Measurements from ENCODE around the gene PHACTR4. TPM values are rescaled to one million over a fixed set of nuclear protein-coding genes. Genes with fewer than 3 reads are reported as not detected.
"Not testable (repeated sequence)": the region's sequence is repeated elsewhere in the genome, so short reads cannot be mapped to it uniquely, and the experiment has no call there.

PHACTR4 gene
- total RNA-seq, 1 donor from 2014 or later: 67.5 TPM

DNA sequence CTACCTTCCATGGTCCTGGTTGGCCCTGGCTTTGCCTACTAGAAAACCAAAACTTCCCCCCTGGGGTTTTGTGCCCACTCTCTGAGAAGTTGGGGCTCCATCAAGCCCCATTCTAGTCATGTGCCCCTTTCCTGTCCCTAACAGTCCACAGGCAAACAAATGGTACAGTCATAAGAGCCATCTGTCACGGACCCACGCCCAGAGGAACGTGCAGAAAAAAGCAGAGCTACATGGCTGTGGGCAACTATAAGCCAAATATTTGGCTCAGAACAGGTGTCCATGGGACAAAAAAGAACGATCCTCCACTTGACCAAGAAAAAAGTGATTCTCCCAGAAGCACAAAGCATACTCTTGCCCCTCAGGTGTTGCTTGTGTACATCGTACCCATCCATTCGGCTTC, 168.7 kb downstream of the PHACTR4 start:
- H3K4me1 Mint-ChIP-seq: no peaks in the 10 kb centered on the region
- no peaks in the 10 kb centered on the region for H3K9me3 Mint-ChIP-seq
- no peaks in the 10 kb centered on the region for H3K27me3 Mint-ChIP-seq (ENCODE audit: low read depth)
- no peak for TF ChIP-seq CTCF (IDR thresholded peaks at IDR 0.05; ENCODE audit: unreplicated experiment)
- H3K27ac Mint-ChIP-seq: no peak overlapping the region
- H3K4me3 Mint-ChIP-seq: no peak overlapping the region
- no peak for DNase-seq (ENCODE audit: low spot score in 2 of 2, unreplicated experiment in 2 of 2)
- H3K36me3 Mint-ChIP-seq: peaks cover 12% of the 10 kb centered on the region

DNA sequence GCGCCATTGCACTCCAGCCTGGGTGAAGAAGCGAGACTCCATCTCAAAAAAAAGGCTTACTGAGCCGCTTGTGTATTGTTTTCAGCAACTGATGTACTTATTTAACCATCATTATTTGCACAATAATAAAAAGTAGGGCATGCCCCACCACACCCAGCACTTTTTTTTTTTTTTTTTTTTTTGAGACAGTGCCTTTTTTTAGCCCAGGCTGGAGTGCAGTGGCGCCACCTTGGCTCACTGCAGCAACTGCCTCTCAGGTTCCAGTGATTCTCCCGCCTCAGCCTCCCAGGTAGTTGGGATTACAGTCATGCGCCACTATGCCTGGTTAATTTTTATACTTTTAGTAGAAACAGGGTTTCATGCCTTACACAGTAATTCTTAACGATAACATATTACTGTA, 171.1 kb downstream of the PHACTR4 start:
- no peak for TF ChIP-seq CTCF (IDR thresholded peaks at IDR 0.05; ENCODE audit: unreplicated experiment)
- Mint-ChIP-seq H3K36me3 (peaks cover 6% of the 10 kb centered on the region), H3K9me3 (no peaks in the 10 kb centered on the region), H3K27me3 (ENCODE audit: low read depth) (no peaks in the 10 kb centered on the region), H3K27ac (no peak overlapping the region), H3K4me1 (no peaks in the 10 kb centered on the region), H3K4me3 (no peak overlapping the region)
- DNase-seq (ENCODE audit: low spot score in 2 of 2, unreplicated experiment in 2 of 2): no peak

- DNase-seq (ENCODE audit: low spot score in 2 of 2, unreplicated experiment in 2 of 2); H3K36me3 Mint-ChIP-seq; H3K4me1 Mint-ChIP-seq; H3K27ac Mint-ChIP-seq; H3K27me3 Mint-ChIP-seq (ENCODE audit: low read depth); H3K4me3 Mint-ChIP-seq; H3K9me3 Mint-ChIP-seq: not testable (repeated sequence)
These were observed 172.0 kb downstream of the PHACTR4 start for GRCh38 chr1:28541414-28542015.

DNA sequence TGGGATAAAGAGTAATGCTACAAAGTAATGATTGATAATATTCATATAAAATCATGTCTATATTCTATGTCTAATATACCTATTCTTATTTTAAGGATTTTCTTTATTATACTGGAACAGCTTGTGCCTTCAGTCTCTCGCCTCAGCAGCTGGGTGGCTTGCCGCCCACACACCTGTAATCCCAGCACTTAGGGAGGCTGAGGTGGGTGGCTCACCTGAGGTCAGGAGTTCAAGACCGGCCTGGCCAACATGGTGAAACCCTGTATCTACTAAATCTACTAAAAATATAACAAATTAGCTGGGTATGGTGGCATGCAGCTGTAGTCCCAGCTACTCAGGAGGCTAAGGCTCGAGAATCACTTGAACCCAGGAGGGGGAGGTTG, 175.7 kb downstream of the PHACTR4 start:
- no peaks in the 10 kb centered on the region for H3K27me3 Mint-ChIP-seq (ENCODE audit: low read depth)
- no peaks in the 10 kb centered on the region for H3K4me1 Mint-ChIP-seq
- no peaks in the 10 kb centered on the region for H3K36me3 Mint-ChIP-seq
- TF ChIP-seq CTCF (IDR thresholded peaks at IDR 0.05; ENCODE audit: unreplicated experiment): no peak
- H3K27ac Mint-ChIP-seq: no peak overlapping the region
- H3K4me3 Mint-ChIP-seq: no peak overlapping the region
- no peaks in the 10 kb centered on the region for H3K9me3 Mint-ChIP-seq
- DNase-seq (ENCODE audit: low spot score in 2 of 2, unreplicated experiment in 2 of 2): no peak

- Mint-ChIP-seq H3K27me3 (ENCODE audit: low read depth) (no peaks in the 10 kb centered on the region), H3K9me3 (no peaks in the 10 kb centered on the region), H3K27ac (no peak overlapping the region), H3K36me3 (no peaks in the 10 kb centered on the region), H3K4me1 (peaks cover 3% of the 10 kb centered on the region), H3K4me3 (no peak overlapping the region)
- TF ChIP-seq CTCF (IDR thresholded peaks at IDR 0.05; ENCODE audit: unreplicated experiment): no peak
- no peak for DNase-seq (ENCODE audit: low spot score in 2 of 2, unreplicated experiment in 2 of 2)
These were observed 178.8 kb downstream of the PHACTR4 start for GRCh38 chr1:28548318-28548717.

Other genes starting within 250 kb of the PHACTR4 start
- 0.18 to 0.43 TPM (median 0.18 TPM) in 3 replicates for gene PTAFR, start 193.1 kb upstream of the PHACTR4 start, total RNA-seq
- 79.7 to 84.1 TPM (median 81.4 TPM) in 3 replicates for gene DNAJC8, start 136.7 kb upstream of the PHACTR4 start, total RNA-seq
- gene ATP5IF1, start 133.6 kb upstream of the PHACTR4 start, total RNA-seq: 111 to 125 TPM (median 114 TPM) in 3 replicates
- gene SESN2, start 110.2 kb upstream of the PHACTR4 start, total RNA-seq: 19.4 to 21.4 TPM (median 21.1 TPM) in 3 replicates
- 9.2 to 11.7 TPM (median 9.9 TPM) in 3 replicates for gene MED18, start 40.7 kb upstream of the PHACTR4 start, total RNA-seq
- gene RCC1, start 136.3 kb downstream of the PHACTR4 start, total RNA-seq: 30.6 to 33.7 TPM (median 31.9 TPM) in 3 replicates
- gene TRNAU1AP, start 183.3 kb downstream of the PHACTR4 start, total RNA-seq: 23.3 to 25.5 TPM (median 25.0 TPM) in 3 replicates
- gene RAB42, start 222.5 kb downstream of the PHACTR4 start, total RNA-seq: 4.6 to 5.1 TPM (median 4.8 TPM) in 3 replicates